GM12878 (cell line): ENCODE measurements around the gene DCST1.

ENCODE experiments used
- CEBPB ChIP-seq, 2 experiments: fragments of 150-350 bp in 1 of 2; IDR thresholded peaks; 2 replicates each; pipeline ENCODE4 v1.6.1; 2012 to 2014; ENCODE audit warnings: low read depth in 2 of 2, low read length in 2 of 2, borderline replicate concordance in 1 of 2, inconsistent platforms in 1 of 2
- FOXK2 ChIP-seq: fragments of 450-650 bp; IDR thresholded peaks from 2 replicates; pipeline ENCODE4 v1.6.1; 2017; ENCODE audit warnings: mild to moderate bottlenecking, moderate library complexity
- NBN ChIP-seq: fragments of 450-650 bp; IDR thresholded peaks from 2 replicates; pipeline ENCODE4 v1.6.1; 2016
- PKNOX1 ChIP-seq: fragments of 450-650 bp; IDR thresholded peaks from 2 replicates; pipeline ENCODE4 v1.6.1; 2016; ENCODE audit warnings: mild to moderate bottlenecking
- POLR2A ChIP-seq: IDR thresholded peaks from 2 replicates; pipeline ENCODE4 v1.6.1; 2011; ENCODE audit warnings: low read depth, mild to moderate bottlenecking, low read length
- POLR2AphosphoS5 ChIP-seq: IDR thresholded peaks from 2 replicates; pipeline ENCODE4 v1.6.1; 2011; ENCODE audit warnings: mild to moderate bottlenecking, low read length, inconsistent platforms
- SPI1 ChIP-seq: IDR thresholded peaks from 2 replicates; pipeline ENCODE4 v1.6.1; 2011; ENCODE audit warnings: low read depth, mild to moderate bottlenecking, low read length, moderate library complexity, borderline replicate concordance; ENCODE audit not compliant: insufficient read depth
- SRF ChIP-seq, 2 experiments: IDR thresholded peaks; 2 replicates each; pipeline ENCODE4 v1.6.1; 2011; ENCODE audit warnings: low read depth in 2 of 2, low read length in 2 of 2, mild to moderate bottlenecking in 1 of 2, moderate library complexity in 1 of 2
- YY1 ChIP-seq: IDR thresholded peaks from 2 replicates; pipeline ENCODE4 v1.6.1; 2011; ENCODE audit warnings: low read depth, mild to moderate bottlenecking, low read length
- TF ChIP-seq, protein P1 (sequence below), 3 experiments: IDR thresholded peaks in 2 of 3; conservative IDR thresholded peaks in 1 of 3; 2 replicates each; pipeline ENCODE4 v1.5.1; 2011; ENCODE audit warnings: low read depth in 3 of 3, low read length in 3 of 3, mild to moderate bottlenecking in 3 of 3, control low read depth in 2 of 3, moderate library complexity in 2 of 3, inconsistent platforms in 1 of 3, mixed read lengths in 1 of 3; ENCODE audit not compliant: control insufficient read depth in 2 of 3, insufficient read depth in 1 of 3; ENCODE audit errors: extremely low read depth in 1 of 3
- TF ChIP-seq, protein P2 (sequence below): IDR thresholded peaks from 2 replicates; pipeline ENCODE4 v1.6.1; 2012; ENCODE audit warnings: low read length, inconsistent platforms

DNA sequence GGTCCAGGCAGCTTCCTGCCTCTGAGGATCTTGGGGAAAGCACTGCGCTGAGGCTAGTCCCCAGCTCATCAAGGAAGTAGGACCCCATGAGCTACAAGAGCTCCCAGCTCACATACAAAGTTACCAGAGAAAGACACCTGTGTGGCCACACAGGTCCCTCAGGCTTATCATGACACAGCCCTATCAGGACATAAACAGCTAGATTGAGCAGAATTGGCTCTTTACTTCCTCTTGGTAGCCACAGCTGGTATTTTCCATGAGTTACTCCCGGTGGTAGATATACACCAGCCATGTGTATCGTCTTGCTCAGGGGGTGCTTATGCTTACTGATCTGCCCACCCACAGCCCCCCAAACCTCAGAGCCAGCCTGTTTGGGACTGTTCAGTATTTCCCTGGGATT lies 39.0 kb upstream of the DCST1 start:
- no peak for TF ChIP-seq FOXK2
- no peak for TF ChIP-seq PKNOX1
- TF ChIP-seq, protein P1, sequence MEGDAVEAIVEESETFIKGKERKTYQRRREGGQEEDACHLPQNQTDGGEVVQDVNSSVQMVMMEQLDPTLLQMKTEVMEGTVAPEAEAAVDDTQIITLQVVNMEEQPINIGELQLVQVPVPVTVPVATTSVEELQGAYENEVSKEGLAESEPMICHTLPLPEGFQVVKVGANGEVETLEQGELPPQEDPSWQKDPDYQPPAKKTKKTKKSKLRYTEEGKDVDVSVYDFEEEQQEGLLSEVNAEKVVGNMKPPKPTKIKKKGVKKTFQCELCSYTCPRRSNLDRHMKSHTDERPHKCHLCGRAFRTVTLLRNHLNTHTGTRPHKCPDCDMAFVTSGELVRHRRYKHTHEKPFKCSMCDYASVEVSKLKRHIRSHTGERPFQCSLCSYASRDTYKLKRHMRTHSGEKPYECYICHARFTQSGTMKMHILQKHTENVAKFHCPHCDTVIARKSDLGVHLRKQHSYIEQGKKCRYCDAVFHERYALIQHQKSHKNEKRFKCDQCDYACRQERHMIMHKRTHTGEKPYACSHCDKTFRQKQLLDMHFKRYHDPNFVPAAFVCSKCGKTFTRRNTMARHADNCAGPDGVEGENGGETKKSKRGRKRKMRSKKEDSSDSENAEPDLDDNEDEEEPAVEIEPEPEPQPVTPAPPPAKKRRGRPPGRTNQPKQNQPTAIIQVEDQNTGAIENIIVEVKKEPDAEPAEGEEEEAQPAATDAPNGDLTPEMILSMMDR (IDR thresholded peaks at IDR 0.05 in 2 of 3, conservative IDR thresholded peaks at IDR 0.05 in 1 of 3; ENCODE audit: control insufficient read depth in 2 of 3, extremely low read depth in 1 of 3, insufficient read depth in 1 of 3, low read depth in 3 of 3, low read length in 3 of 3) = no peak
- TF ChIP-seq YY1 = no peak
- no peak for TF ChIP-seq SPI1
- no peak for TF ChIP-seq POLR2A
- TF ChIP-seq POLR2AphosphoS5 = no peak
- TF ChIP-seq, protein P2, sequence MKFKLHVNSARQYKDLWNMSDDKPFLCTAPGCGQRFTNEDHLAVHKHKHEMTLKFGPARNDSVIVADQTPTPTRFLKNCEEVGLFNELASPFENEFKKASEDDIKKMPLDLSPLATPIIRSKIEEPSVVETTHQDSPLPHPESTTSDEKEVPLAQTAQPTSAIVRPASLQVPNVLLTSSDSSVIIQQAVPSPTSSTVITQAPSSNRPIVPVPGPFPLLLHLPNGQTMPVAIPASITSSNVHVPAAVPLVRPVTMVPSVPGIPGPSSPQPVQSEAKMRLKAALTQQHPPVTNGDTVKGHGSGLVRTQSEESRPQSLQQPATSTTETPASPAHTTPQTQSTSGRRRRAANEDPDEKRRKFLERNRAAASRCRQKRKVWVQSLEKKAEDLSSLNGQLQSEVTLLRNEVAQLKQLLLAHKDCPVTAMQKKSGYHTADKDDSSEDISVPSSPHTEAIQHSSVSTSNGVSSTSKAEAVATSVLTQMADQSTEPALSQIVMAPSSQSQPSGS = no peak
- TF ChIP-seq NBN = no peak
- TF ChIP-seq SRF (IDR thresholded peaks at IDR 0.05; ENCODE audit: low read depth in 2 of 2, low read length in 2 of 2) = no peak
- no peak for TF ChIP-seq CEBPB (IDR thresholded peaks at IDR 0.05; ENCODE audit: borderline replicate concordance in 1 of 2, low read depth in 2 of 2, low read length in 2 of 2)
